Measurements from ENCODE around the gene MARVELD2.

- TF ChIP-seq POLR2A (IDR thresholded peaks at IDR 0.05): no peak
- no peak for TF ChIP-seq CTCF (IDR thresholded peaks at IDR 0.05)
- no peak for TF ChIP-seq POLR2AphosphoS5 (IDR thresholded peaks at IDR 0.05)
- no peak for TF ChIP-seq EP300 (IDR thresholded peaks at IDR 0.05)
Observed at GRCh38 chr5:69462170-69462569, 47.3 kb downstream of the MARVELD2 start.
